K562 (cell line): Measurements from ENCODE around the gene SPTBN4. TPM values are rescaled to one million over a fixed set of nuclear protein-coding genes. Genes with fewer than 3 reads are reported as not detected.

Experiments used
- ATAC-seq: fragments of 200-7000 bp; cut with Tn5 transposase; 3 replicates; pipeline ENCODE4 v1.9.1; 2020; ENCODE audit warnings: moderate library complexity
- BruUV-seq: library from RNA; stranded (reverse); fragments of 400-500 nt; replicated peaks from 2 replicates; lab custom pipeline; 2021; lab: Mats Ljungman, UMichigan
- CTCF ChIA-PET: fragments of 300-600 bp; formaldehyde crosslinking; extraction: SDS; loops from one replicate; lab custom pipeline; 2021; ENCODE audit warnings: low intra/inter-chr PET ratio; lab: Yijun Ruan, JAX
- POLR2A ChIA-PET: fragments of 300-600, 350-650 bp; sonication (Branson Sonifier 250); formaldehyde crosslinking; extraction: SDS; loops from one replicate; lab custom pipeline; 2021; ENCODE audit warnings: antibody characterized with exemption, inconsistent platforms; lab: Yijun Ruan, JAX
- DNase-seq, 4 experiments: peaks; one replicate each; pipeline versions ENCODE4 v3.0.0 to v3.0.0-alpha.2; 2011 to 2018; ENCODE audit warnings: low spot score in 3 of 4, mixed read lengths in 3 of 4; ENCODE audit errors: extremely low read depth in 1 of 4
- FAIRE-seq: peaks from 2 replicates; lab custom pipeline; 2011; peaks lifted over from hg19 to GRCh38; lab: Jason Lieb, UNC
- H2AFZ ChIP-seq: 2 replicates; pipeline ENCODE4 v1.6.0; 2011; ENCODE audit warnings: low read depth, low read length, control low read depth, inconsistent platforms
- H3K27ac ChIP-seq: fragments of 200-600 bp; 3 replicates; pipeline ENCODE4 v1.8.0; 2011; ENCODE audit warnings: low read depth, mild to moderate bottlenecking, control low read depth, inconsistent platforms, low read length, moderate library complexity, mixed read lengths; ENCODE audit errors: extremely low read depth
- H3K27me3 ChIP-seq, 2 experiments: fragments of 300-600 bp in 1 of 2; 2 replicates in 1 of 2; 3 replicates in 1 of 2; pipeline versions ENCODE4 v1.6.0 to v1.8.0; 2011; ENCODE audit warnings: inconsistent platforms in 2 of 2, low read length in 2 of 2, mild to moderate bottlenecking in 1 of 2, mixed read lengths in 1 of 2, moderate library complexity in 1 of 2; ENCODE audit not compliant: control insufficient read depth in 2 of 2, insufficient read depth in 2 of 2
- H3K36me3 ChIP-seq: fragments of 300-600 bp; 3 replicates; pipeline ENCODE4 v1.8.0; 2011; ENCODE audit warnings: mild to moderate bottlenecking, low read length, inconsistent platforms; ENCODE audit not compliant: control insufficient read depth, insufficient read depth
- H3K4me1 ChIP-seq, 2 experiments: fragments of 200-600 bp in 1 of 2; replicated peaks in 1 of 2; 2 replicates in 1 of 2; 3 replicates in 1 of 2; pipeline versions ENCODE4 v1.5.1 to v1.8.0; 2011; ENCODE audit warnings: inconsistent platforms in 2 of 2, low read length in 2 of 2, mild to moderate bottlenecking in 1 of 2, mixed read lengths in 1 of 2, moderate library complexity in 1 of 2; ENCODE audit not compliant: control insufficient read depth in 2 of 2, insufficient read depth in 2 of 2
- H3K4me2 ChIP-seq: 2 replicates; pipeline ENCODE4 v1.6.1; 2011; ENCODE audit warnings: low read length, control low read depth, inconsistent platforms, mixed read lengths; ENCODE audit not compliant: insufficient read depth
- H3K4me3 ChIP-seq: fragments of 200-600 bp; sonication (generic), shearing (Covaris generic); 2 replicates; pipeline ENCODE4 v1.5.1; 2016; ENCODE audit warnings: control low read depth, inconsistent platforms
- H3K79me2 ChIP-seq: fragments of 200-600 bp; 3 replicates; pipeline ENCODE4 v1.8.0; 2011; ENCODE audit warnings: low read length, inconsistent platforms; ENCODE audit not compliant: control insufficient read depth, insufficient read depth
- H3K9ac ChIP-seq, 2 experiments: 2 replicates each; pipeline versions ENCODE4 v1.6.0 to v1.6.1; 2011; ENCODE audit warnings: low read depth in 2 of 2, low read length in 2 of 2, control low read depth in 1 of 2, inconsistent platforms in 1 of 2, mild to moderate bottlenecking in 1 of 2, mixed read lengths in 1 of 2; ENCODE audit not compliant: insufficient read depth in 1 of 2
- H3K9me1 ChIP-seq: one replicate; pipeline ENCODE4 v1.6.0; 2011; ENCODE audit warnings: inconsistent platforms, mild to moderate bottlenecking, low read length, moderate library complexity; ENCODE audit not compliant: control insufficient read depth, insufficient read depth
- H3K9me3 ChIP-seq: replicated peaks from 2 replicates; pipeline ENCODE4 v1.5.1; 2011; ENCODE audit warnings: low read depth, low read length, inconsistent platforms; ENCODE audit not compliant: control insufficient read depth, insufficient read depth
- H4K20me1 ChIP-seq: replicated peaks from 2 replicates; pipeline ENCODE4 v1.6.1; 2011; ENCODE audit warnings: low read length, inconsistent platforms, mixed read lengths; ENCODE audit not compliant: control insufficient read depth, insufficient read depth
- RBFOX2 ChIP-seq: fragments of 200-400 bp; formaldehyde crosslinking; IDR thresholded peaks from 2 replicates; pipeline ENCODE4 v1.6.1; 2017; ENCODE audit warnings: low read depth, mild to moderate bottlenecking, low read length, moderate library complexity
- TRIM28 ChIP-seq: fragments of 450-650 bp; IDR thresholded peaks from 2 replicates; pipeline ENCODE4 v1.6.1; 2017
- WGBS: fragments of 100-300 bp; shearing (Covaris generic); methylation state at CpG from one replicate; pipeline ENCODE4 v1.1.6; 2016; ENCODE audit warnings: low coverage, mixed read lengths; ENCODE audit not compliant: insufficient coverage; ENCODE audit errors: missing lambda C conversion rate; 5-methylcytosine and 5-hydroxymethylcytosine counted together
- in situ Hi-C: fragments of 300-500 bp; cut with MboI; formaldehyde crosslinking; loops from 4 replicates; pipeline ENCODE4 v1.15.0; 2018; ENCODE audit warnings: inconsistent platforms, mixed read lengths
- intact Hi-C: fragments of 100-400 bp; cut with micrococcal nuclease; formaldehyde crosslinking; loops from 2 replicates; pipeline ENCODE4 v1.14.2; 2022
- polyA plus RNA-seq, 8 experiments: library from polyadenylated mRNA; depleted of rRNA in 4 of 8; stranded (reverse) in 5 of 8; unstranded in 3 of 8; fragments of >200 nt; fragmentation: Nextera tagmentation in 2 of 8; fragmentation: Illumina TruSeq in 1 of 8; extraction: Ambion mirVana in 2 of 8; extraction: Trizol in 1 of 8; gene quantifications; 2 replicates each; pipeline versions ENCODE4 v1.2.1 to v1.2.3, GENCODE V29; 2011 to 2014; ENCODE audit warnings: inconsistent platforms in 1 of 8, missing spikeins in 1 of 8
- total RNA-seq, 7 experiments: library from RNA; depleted of rRNA in 6 of 7; stranded (reverse); fragments of >200 nt in 6 of 7; fragmentation: Illumina TruSeq in 2 of 7; extraction: Trizol in 2 of 7; gene quantifications; 2 replicates each; pipeline versions ENCODE4 v1.2.1 to v1.2.3, GENCODE V29; 2011 to 2021; ENCODE audit warnings: low replicate concordance in 1 of 7
- TF ChIP-seq, protein P1 (sequence below): conservative IDR thresholded peaks from 2 replicates; pipeline ENCODE4 v1.6.1; 2011; ENCODE audit warnings: low read depth, mild to moderate bottlenecking, low read length; ENCODE audit not compliant: control insufficient read depth
- TF ChIP-seq, protein P2 (sequence below): sonication (generic); formaldehyde crosslinking; IDR thresholded peaks from 2 replicates; pipeline ENCODE4 v1.8.0; 2022; ENCODE audit warnings: mild to moderate bottlenecking, missing genetic modification reagents

Gene SPTBN4
- total and polyA plus RNA-seq, 9 of the 15 experiments (the other 6 are each of a cell fraction or from before 2014, with no cell fraction given), result 0.01 to 1.5 (median 0.86) TPM

DNA sequence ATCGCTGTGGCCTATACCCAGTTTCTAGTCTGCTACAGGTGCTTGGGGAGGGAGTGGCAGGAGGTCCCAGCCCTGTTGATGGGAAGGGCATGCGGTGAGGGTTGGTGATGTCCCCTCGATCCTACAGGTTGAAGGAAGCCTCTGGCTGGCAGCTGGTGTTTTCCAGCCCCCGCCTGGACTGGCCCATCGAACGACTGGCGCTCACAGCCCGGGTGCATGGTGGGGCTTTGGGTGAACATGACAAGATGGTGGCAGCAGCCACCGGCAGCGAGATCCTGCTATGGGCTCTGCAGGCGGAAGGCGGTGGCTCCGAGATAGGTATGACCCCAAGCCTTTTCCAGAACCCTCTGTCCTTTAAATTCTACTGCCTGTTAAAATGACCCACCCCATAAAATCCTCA lies 113.8 kb downstream of the SPTBN4 start:
- DNase-seq (no peak), FAIRE-seq (no peak), ATAC-seq (no peak)
- H3K4me2 ChIP-seq, result no peak overlapping the region
- CTCF ChIA-PET, result no interaction called here
- in situ Hi-C loops, result no loop called here
- peaks cover 21% of the 10 kb centered on the region; the same call in 1 of the 3 replicates for H3K36me3 ChIP-seq
- BruUV-seq, result no TSS peak
- no peak for TF ChIP-seq TRIM28
- 0 out of 2 replicates have a peak, but pooled peaks have one; percentile 14 for TF ChIP-seq RBFOX2
- TF ChIP-seq, protein P1, sequence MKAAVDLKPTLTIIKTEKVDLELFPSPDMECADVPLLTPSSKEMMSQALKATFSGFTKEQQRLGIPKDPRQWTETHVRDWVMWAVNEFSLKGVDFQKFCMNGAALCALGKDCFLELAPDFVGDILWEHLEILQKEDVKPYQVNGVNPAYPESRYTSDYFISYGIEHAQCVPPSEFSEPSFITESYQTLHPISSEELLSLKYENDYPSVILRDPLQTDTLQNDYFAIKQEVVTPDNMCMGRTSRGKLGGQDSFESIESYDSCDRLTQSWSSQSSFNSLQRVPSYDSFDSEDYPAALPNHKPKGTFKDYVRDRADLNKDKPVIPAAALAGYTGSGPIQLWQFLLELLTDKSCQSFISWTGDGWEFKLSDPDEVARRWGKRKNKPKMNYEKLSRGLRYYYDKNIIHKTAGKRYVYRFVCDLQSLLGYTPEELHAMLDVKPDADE, result no peak
- TF ChIP-seq, protein P2, sequence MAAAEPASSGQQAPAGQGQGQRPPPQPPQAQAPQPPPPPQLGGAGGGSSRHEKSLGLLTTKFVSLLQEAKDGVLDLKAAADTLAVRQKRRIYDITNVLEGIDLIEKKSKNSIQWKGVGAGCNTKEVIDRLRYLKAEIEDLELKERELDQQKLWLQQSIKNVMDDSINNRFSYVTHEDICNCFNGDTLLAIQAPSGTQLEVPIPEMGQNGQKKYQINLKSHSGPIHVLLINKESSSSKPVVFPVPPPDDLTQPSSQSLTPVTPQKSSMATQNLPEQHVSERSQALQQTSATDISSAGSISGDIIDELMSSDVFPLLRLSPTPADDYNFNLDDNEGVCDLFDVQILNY (CRISPR knock-in tag), result no peak
- H4K20me1 ChIP-seq, result no peaks in the 10 kb centered on the region
- H3K4me1 ChIP-seq, result peaks cover 17 to 42% of the 10 kb centered on the region in 2 experiments
- POLR2A ChIA-PET, result interaction anchor here (0.6 kb wide), 1 partner anchor 31 kb away, joined by 3 read pairs; no protein-coding TSS in a partner anchor
- intact Hi-C loops, result no loop called here
- H2AFZ ChIP-seq, result no peak overlapping the region
- WGBS, result 94% methylated on average over 13 of the region's 13 CpGs
- peaks cover 7% of the 10 kb centered on the region; the same call in 2 of the 3 replicates for H3K79me2 ChIP-seq
- H3K27ac ChIP-seq, result peak overlapping the region; percentile 44; the same call in 2 of the 3 replicates
- H3K27me3 ChIP-seq, result no peaks in the 10 kb centered on the region
- peak overlapping the region in 1 of 2 experiments; percentile 79; a peak in 2 of 4 replicates for H3K9ac ChIP-seq
- no peaks in the 10 kb centered on the region for H3K9me1 ChIP-seq
- H3K4me3 ChIP-seq, result no peak overlapping the region
- no peaks in the 10 kb centered on the region for H3K9me3 ChIP-seq
